NB4 (cell line): Measurements from ENCODE around the gene NPFF.

ENCODE experiments used
- CTCF ChIP-seq: IDR thresholded peaks from one replicate; pipeline ENCODE4 v1.5.1; 2012; ENCODE audit warnings: low read depth, low read length
- POLR2A ChIP-seq: IDR thresholded peaks from 2 replicates; pipeline ENCODE4 v1.6.1; 2011; ENCODE audit warnings: mild to moderate bottlenecking; ENCODE audit not compliant: insufficient read length; ENCODE audit errors: extremely low read depth

GRCh38 chr12:53467082-53467481 is 40.2 kb downstream of the NPFF start:
- TF ChIP-seq POLR2A (no peak), CTCF (no peak)
